GM23338 (cell line): Measurements from ENCODE around the gene LIMK2. TPM values are rescaled to one million over a fixed set of nuclear protein-coding genes. Genes with fewer than 3 reads are reported as not detected.
A peak's percentile ranks its signal among the peaks of the same experiment; 100 is the strongest.

Source experiments
- ATAC-seq: fragments of 200-7000 bp; cut with Tn5 transposase; 3 replicates; pipeline ENCODE4 v1.9.1; 2020
- DNase-seq: peaks from one replicate; pipeline ENCODE4 v3.0.0-alpha.2; 2015; ENCODE audit warnings: low spot score
- H2AFZ ChIP-seq: fragments of 200-600 bp; sonication (generic); 2 replicates; pipeline ENCODE4 v1.8.0; 2016; ENCODE audit warnings: antibody characterized with exemption, mild to moderate bottlenecking, moderate library complexity
- H3F3A ChIP-seq: fragments of 200-600 bp; sonication (generic); replicated peaks from 2 replicates; pipeline ENCODE4 v1.8.0; 2017; ENCODE audit warnings: antibody characterized with exemption, mixed run types, low read depth
- H3K27ac ChIP-seq: fragments of 200-600 bp; sonication (generic); 2 replicates; pipeline ENCODE4 v1.6.1; 2016; ENCODE audit warnings: low read depth
- H3K27me3 ChIP-seq: fragments of 200-600 bp; sonication (generic); 2 replicates; pipeline ENCODE4 v1.8.0; 2016; ENCODE audit warnings: mild to moderate bottlenecking, mixed run types, moderate library complexity; ENCODE audit not compliant: insufficient read depth
- H3K36me3 ChIP-seq: fragments of 200-600 bp; sonication (generic); 2 replicates; pipeline ENCODE4 v1.8.0; 2016; ENCODE audit warnings: mild to moderate bottlenecking; ENCODE audit not compliant: insufficient read depth
- H3K4me1 ChIP-seq: fragments of 200-600 bp; sonication (generic); 2 replicates; pipeline ENCODE4 v1.8.0; 2016; ENCODE audit warnings: mild to moderate bottlenecking, moderate library complexity; ENCODE audit not compliant: insufficient read depth
- H3K4me2 ChIP-seq: fragments of 200-600 bp; sonication (generic); 2 replicates; pipeline ENCODE4 v1.7.1; 2017; ENCODE audit warnings: mixed run types
- H3K4me3 ChIP-seq: fragments of 200-600 bp; sonication (generic); 2 replicates; pipeline ENCODE4 v1.6.1; 2016; ENCODE audit warnings: mixed run types
- H3K79me2 ChIP-seq: fragments of 200-600 bp; sonication (generic); replicated peaks from 2 replicates; pipeline ENCODE4 v1.8.0; 2017; ENCODE audit warnings: mild to moderate bottlenecking; ENCODE audit not compliant: insufficient read depth
- H3K9me2 ChIP-seq: fragments of 200-600 bp; sonication (generic); 2 replicates; pipeline ENCODE4 v1.8.0; 2017; ENCODE audit not compliant: insufficient read depth
- H4K20me1 ChIP-seq: fragments of 200-600 bp; sonication (generic); replicated peaks from 2 replicates; pipeline ENCODE4 v1.8.0; 2017; ENCODE audit warnings: mild to moderate bottlenecking; ENCODE audit not compliant: insufficient read depth
- H3K27ac Mint-ChIP-seq: 2 replicates; pipeline ENCODE4 v1.8.0; 2020; ENCODE audit warnings: inconsistent platforms, mild to moderate bottlenecking, moderate library complexity, mixed read lengths
- H3K27me3 Mint-ChIP-seq: 3 replicates; pipeline ENCODE4 v1.8.0; 2022; ENCODE audit warnings: low read depth, mild to moderate bottlenecking, moderate library complexity, mixed read lengths, inconsistent platforms; ENCODE audit not compliant: insufficient read depth, poor library complexity
- H3K36me3 Mint-ChIP-seq: 3 replicates; pipeline ENCODE4 v1.8.0; 2021; ENCODE audit warnings: low read depth, mild to moderate bottlenecking, inconsistent platforms, moderate library complexity, mixed read lengths
- H3K4me1 Mint-ChIP-seq: 3 replicates; pipeline ENCODE4 v1.8.0; 2020; ENCODE audit warnings: mild to moderate bottlenecking, inconsistent platforms, mixed read lengths
- H3K4me3 Mint-ChIP-seq: 3 replicates; pipeline ENCODE4 v1.8.0; 2021; ENCODE audit warnings: moderate library complexity, mild to moderate bottlenecking, inconsistent platforms, mixed read lengths
- H3K9me3 Mint-ChIP-seq: 3 replicates; pipeline ENCODE4 v1.8.0; 2020; ENCODE audit warnings: moderate library complexity, mild to moderate bottlenecking, inconsistent platforms, mixed read lengths
- CREB1 ChIP-seq: fragments of 250-450 bp; sonication (Bioruptor Pico); IDR thresholded peaks from 2 replicates; pipeline ENCODE4 v1.5.0; 2020; ENCODE audit warnings: low read depth, mild to moderate bottlenecking, moderate library complexity
- ETS1 ChIP-seq: IDR thresholded peaks from 2 replicates; pipeline ENCODE4 v1.6.1; 2016; ENCODE audit warnings: antibody characterized with exemption
- EZH2 ChIP-seq: fragments of 200-600 bp; sonication (generic); IDR thresholded peaks from one replicate; pipeline ENCODE4 v1.8.0; 2017; ENCODE audit warnings: antibody characterized with exemption, mild to moderate bottlenecking, low read depth; ENCODE audit not compliant: unreplicated experiment
- JUNB ChIP-seq: IDR thresholded peaks from one replicate; pipeline ENCODE4 v1.6.1; 2016; ENCODE audit warnings: antibody characterized with exemption; ENCODE audit not compliant: unreplicated experiment
- NANOG ChIP-seq: IDR thresholded peaks from 2 replicates; pipeline ENCODE4 v1.6.1; 2016; ENCODE audit warnings: antibody characterized with exemption, borderline replicate concordance
- POLR2AphosphoS5 ChIP-seq: IDR thresholded peaks from 2 replicates; pipeline ENCODE4 v1.6.1; 2016; ENCODE audit warnings: antibody characterized with exemption, low read depth
- ZNF114 ChIP-seq: fragments of 250-450 bp; sonication (Bioruptor Pico); IDR thresholded peaks from 2 replicates; pipeline ENCODE4 v1.5.0; 2020; ENCODE audit warnings: mild to moderate bottlenecking, moderate library complexity
- ZNF331 ChIP-seq: fragments of 250-450 bp; sonication (Bioruptor Pico); IDR thresholded peaks from 2 replicates; pipeline ENCODE4 v1.5.0; 2020; ENCODE audit warnings: low read depth, mild to moderate bottlenecking, moderate library complexity
- ZNF462 ChIP-seq: fragments of 250-450 bp; sonication (Bioruptor Pico); IDR thresholded peaks from 2 replicates; pipeline ENCODE4 v1.5.0; 2020; ENCODE audit warnings: mild to moderate bottlenecking, moderate library complexity
- polyA plus RNA-seq: library from polyadenylated mRNA; unstranded; fragments of >200 nt; fragmentation: Nextera tagmentation; extraction: Ambion mirVana; gene quantifications from 2 replicates; pipeline ENCODE4 v1.2.1, GENCODE V29; 2016
- total RNA-seq: library from RNA; depleted of rRNA; stranded (reverse); fragments of >200 nt; shearing (Covaris generic); gene quantifications from 2 replicates; pipeline ENCODE4 v1.2.3, GENCODE V29; 2014

LIMK2 gene
- total and polyA plus RNA-seq, 2 experiments from 2014 or later, result 12.5 to 39.8 TPM

DNA sequence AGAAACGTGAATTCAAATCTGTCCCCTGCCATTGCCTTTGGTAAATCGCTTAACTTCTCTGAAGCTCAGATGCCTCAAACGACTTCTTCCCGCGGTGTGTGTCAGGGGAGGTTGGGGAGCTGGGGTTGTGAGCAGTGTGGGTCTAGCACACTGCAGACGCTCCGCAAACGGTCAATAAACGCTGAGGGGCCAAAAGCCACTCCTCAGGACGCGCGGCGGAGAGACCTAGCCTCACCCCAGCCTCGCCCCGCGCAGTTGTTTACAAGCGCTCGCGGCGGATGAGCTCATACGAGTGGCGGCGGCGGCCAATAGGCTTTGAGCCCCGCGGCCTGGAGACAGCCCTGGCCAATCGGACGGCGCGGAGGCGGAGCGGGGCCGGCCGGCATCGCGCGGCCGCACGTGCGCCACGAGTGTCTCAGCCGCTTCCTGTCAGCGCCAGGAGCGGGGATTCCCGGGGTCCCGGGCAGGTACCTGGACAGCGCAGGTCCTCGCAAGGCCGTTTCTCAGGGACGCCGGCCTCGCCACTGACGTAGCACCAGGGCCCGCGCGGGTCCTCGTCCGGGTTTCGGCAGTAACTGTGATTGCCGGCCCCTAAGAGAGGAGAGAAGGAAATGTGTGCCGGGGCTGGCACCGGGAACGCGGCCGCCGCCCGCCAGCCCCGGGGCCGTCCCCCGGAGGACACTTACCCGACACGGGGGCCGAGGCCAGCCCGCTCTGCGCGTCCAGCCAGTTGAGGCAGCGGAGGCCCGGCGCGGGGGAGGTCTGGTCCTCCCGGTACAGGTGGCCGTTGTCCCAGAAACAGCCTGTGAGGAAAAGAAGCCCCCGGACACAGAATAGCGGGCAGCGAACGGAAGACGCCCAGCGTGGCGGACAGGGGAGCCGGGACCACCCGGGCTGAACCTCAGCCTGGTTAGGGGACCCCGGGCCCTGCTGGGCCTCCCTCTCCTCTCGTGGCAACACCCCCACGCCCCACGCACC lies 78.7 kb downstream of the LIMK2 start:
- no peaks in the 10 kb centered on the region for H4K20me1 ChIP-seq
- no peaks in the 10 kb centered on the region for H3K36me3 Mint-ChIP-seq

More for the DNA sequence above, 78.7 kb downstream of the LIMK2 start:
- H3K9me2 ChIP-seq, result no peaks in the 10 kb centered on the region
- 0 out of 2 replicates have a peak, but pooled peaks cover 8% of the 10 kb centered on the region for H3K4me1 ChIP-seq
- Mint-ChIP-seq H3K4me1 (peaks cover 19% of the 10 kb centered on the region), H3K27ac (no peak overlapping the region), H3K9me3 (no peaks in the 10 kb centered on the region), H3K4me3 (peak overlapping the region; percentile 82), H3K27me3 (peaks cover 19% of the 10 kb centered on the region)
- peak overlapping the region; percentile 78; the same call in 1 of the 2 replicates for H2AFZ ChIP-seq
- no peaks in the 10 kb centered on the region for H3K36me3 ChIP-seq
- no peak overlapping the region for H3K27ac ChIP-seq
- peak overlapping the region; percentile 57 for H3K4me3 ChIP-seq
- H3F3A ChIP-seq, result peaks cover 8% of the 10 kb centered on the region; the same call in 1 of the 2 replicates
- ATAC-seq, result peak; percentile 89
- H3K79me2 ChIP-seq, result no peaks in the 10 kb centered on the region
- TF ChIP-seq ETS1 (no peak; the same call in none of the 2 replicates), ZNF331 (CRISPR knock-in tag) (no peak), ZNF114 (CRISPR knock-in tag) (no peak), JUNB (no peak), POLR2AphosphoS5 (no peak), ZNF462 (CRISPR knock-in tag) (no peak), NANOG (no peak), CREB1 (peak; percentile 55; the same call in 1 of the 2 replicates), EZH2 (peak; percentile 45)
- DNase-seq, result peak; percentile 98
- H3K27me3 ChIP-seq, result peaks cover 26% of the 10 kb centered on the region
- peak overlapping the region; percentile 79 for H3K4me2 ChIP-seq
